NCI-H146 treated with DMSO at 0.1 percent for 48 hours (cell line): Measurements from ENCODE around the gene PCDHB1.
A peak's percentile ranks its signal among the peaks of the same experiment; 100 is the strongest.
"Not testable (repeated sequence)": the region's sequence is repeated elsewhere in the genome, so short reads cannot be mapped to it uniquely, and the experiment has no call there.

Source experiments
- DNase-seq: peaks from one replicate; lab custom pipeline; 2025; ENCODE audit not compliant: unreplicated experiment; lab: John Stamatoyannopoulos, UW

PCDHB1 gene

DNA sequence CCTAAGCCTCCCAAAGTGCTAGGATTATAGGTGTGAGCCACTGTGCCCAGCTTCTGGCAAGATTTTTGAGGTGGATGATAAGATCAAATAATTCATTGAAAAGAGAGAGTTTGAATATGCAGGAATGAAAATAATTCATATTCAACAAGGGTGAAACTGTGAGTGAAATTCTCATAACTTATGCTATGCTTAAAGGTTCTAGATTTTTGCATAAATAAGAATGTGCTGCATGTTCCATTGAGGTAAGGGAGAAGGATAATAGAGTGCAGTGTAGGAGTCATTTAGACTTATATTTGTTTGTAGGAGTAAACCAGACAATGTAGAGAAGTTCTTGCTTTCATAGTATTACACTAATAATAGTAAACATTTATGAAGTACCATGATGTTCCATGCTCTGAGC, 31.1 kb downstream of the PCDHB1 start:
- DNase-seq, result no peak

DNA sequence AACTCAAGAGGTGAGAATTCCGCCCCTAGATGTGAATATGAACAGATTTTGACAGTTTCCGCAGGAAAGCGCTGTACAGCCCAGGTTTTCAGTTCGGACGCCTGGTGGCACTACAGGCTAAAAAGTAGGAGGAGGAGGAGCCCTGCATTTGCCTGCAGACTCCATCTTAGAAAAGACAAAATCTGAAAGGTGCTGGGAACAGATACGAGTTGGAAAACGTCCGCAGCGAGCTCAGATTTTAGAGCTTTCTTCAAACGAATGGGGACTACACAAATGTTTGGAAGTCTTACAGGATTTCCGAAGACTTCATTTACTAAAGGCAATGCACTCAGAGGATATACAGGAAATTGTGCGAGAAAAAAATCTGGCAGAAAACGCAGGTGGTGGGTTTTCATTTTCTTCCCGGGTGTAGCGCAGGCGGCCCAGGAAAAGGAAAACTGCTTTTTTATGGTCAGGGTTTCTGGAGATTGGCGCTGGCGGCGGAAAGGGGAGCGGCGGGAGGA, 33.4 kb downstream of the PCDHB1 start:
- DNase-seq, result peak; percentile 49

DNA sequence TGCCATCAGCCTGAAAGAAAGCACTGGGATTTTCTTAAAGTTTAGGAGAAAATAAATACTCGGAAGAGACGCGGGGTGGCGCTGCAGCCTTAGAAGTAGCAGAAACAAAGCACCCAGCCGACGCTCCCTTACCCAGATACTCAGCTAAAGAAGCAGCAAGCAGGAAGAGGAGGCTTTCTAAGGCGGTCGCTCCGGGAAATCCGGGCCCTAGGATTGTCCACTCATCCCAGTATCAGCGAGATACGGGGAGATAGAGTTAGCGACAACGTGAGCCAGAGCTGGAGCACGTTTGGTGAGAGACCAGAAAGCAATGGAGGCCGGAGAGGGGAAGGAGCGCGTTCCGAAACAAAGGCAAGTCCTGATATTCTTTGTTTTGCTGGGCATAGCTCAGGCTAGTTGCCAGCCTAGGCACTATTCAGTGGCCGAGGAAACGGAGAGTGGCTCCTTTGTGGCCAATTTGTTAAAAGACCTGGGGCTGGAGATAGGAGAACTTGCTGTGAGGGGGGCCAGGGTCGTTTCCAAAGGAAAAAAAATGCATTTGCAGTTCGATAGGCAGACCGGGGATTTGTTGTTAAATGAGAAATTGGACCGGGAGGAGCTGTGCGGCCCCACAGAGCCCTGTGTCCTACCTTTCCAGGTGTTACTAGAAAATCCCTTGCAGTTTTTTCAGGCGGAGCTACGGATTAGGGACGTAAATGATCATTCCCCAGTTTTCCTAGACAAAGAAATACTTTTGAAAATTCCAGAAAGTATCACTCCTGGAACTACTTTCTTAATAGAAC, 43.5 kb downstream of the PCDHB1 start, which contains the start of gene PCDHB2:
PCDHB2 (plus strand) TSS at position 135 of the 782 bp plus-strand sequence; CDS start at position 311, 176 bp downstream.
- DNase-seq, result peak; percentile 75

DNA sequence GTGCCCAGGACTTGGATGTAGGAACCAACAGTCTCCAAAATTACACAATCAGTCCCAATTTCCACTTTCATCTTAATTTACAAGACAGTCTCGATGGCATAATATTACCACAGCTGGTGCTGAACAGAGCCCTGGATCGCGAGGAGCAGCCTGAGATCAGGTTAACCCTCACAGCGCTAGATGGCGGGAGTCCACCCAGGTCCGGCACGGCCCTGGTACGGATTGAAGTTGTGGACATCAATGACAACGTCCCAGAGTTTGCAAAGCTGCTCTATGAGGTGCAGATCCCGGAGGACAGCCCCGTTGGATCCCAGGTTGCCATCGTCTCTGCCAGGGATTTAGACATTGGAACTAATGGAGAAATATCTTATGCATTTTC, 44.1 kb downstream of the PCDHB1 start:
- no peak for DNase-seq

DNA sequence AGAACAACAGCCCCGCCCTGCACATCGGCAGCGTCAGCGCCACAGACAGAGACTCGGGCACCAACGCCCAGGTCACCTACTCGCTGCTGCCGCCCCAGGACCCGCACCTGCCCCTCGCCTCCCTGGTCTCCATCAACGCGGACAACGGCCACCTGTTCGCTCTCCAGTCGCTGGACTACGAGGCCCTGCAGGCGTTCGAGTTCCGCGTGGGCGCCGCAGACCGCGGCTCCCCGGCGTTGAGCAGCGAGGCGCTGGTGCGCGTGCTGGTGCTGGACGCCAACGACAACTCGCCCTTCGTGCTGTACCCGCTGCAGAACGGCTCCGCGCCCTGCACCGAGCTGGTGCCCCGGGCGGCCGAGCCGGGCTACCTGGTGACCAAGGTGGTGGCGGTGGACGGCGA, 45.0 kb downstream of the PCDHB1 start:
- DNase-seq, result not testable (repeated sequence)

DNA sequence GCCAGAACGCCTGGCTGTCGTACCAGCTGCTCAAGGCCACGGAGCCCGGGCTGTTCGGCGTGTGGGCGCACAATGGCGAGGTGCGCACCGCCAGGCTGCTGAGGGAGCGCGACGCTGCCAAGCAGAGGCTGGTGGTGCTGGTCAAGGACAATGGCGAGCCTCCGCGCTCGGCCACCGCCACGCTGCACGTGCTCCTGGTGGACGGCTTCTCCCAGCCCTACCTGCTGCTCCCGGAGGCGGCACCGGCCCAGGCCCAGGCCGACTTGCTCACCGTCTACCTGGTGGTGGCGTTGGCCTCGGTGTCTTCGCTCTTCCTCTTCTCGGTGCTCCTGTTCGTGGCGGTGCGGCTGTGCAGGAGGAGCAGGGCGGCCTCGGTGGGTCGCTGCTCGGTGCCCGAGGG, 45.4 kb downstream of the PCDHB1 start:
- DNase-seq, result not testable (repeated sequence)

DNA sequence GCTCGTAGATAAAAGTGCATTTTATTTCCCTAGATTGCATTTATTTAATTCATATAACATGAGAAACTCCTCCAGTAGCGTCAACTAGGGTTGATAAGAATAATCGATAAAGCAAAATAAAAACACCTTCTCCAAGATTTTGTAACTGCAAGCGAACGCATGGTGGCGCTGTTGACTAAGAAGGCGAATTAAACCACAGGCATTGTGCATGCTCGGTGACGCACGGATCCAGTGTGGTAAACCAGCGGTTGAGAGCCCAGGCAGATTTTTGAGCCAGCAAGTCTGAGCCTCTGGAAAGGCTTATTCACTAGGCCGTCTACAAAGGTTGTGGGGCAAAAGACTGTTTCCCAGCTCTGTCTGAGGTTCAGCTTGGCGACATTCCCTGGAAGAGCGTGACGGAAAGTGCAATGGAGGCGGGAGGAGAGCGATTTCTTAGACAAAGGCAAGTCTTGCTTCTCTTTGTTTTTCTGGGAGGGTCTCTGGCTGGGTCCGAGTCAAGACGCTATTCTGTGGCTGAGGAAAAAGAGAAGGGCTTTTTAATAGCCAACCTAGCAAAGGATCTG, 49.1 kb downstream of the PCDHB1 start, which contains the start of gene PCDHB3:
PCDHB3 (plus strand) TSS at position 231 of the 563 bp plus-strand sequence; CDS start at position 408, 177 bp downstream.
- no peak for DNase-seq

DNA sequence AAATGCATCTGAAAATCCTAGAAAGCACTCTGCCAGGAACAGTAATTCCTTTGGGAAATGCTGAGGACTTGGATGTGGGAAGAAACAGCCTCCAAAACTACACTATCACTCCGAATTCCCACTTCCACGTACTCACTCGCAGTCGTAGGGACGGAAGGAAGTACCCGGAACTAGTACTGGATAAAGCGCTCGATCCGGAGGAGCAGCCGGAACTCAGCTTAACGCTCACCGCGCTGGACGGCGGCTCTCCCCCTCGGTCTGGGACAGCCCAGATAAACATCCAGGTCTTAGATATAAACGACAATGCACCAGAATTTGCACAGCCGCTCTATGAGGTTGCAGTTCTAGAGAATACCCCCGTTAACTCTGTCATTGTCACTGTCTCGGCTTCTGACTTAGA, 49.9 kb downstream of the PCDHB1 start:
- DNase-seq, result no peak

DNA sequence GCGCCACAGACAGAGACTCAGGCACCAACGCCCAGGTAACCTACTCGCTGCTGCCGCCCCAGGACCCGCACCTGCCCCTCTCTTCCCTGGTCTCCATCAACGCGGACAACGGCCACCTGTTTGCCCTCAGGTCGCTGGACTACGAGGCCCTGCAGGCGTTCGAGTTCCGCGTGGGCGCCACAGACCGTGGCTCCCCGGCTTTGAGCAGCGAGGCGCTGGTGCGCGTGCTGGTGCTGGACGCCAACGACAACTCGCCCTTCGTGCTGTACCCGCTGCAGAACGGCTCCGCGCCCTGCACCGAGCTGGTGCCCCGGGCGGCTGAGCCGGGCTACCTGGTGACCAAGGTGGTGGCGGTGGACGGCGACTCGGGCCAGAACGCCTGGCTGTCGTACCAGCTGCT, 50.9 kb downstream of the PCDHB1 start:
- DNase-seq, result not testable (repeated sequence)

DNA sequence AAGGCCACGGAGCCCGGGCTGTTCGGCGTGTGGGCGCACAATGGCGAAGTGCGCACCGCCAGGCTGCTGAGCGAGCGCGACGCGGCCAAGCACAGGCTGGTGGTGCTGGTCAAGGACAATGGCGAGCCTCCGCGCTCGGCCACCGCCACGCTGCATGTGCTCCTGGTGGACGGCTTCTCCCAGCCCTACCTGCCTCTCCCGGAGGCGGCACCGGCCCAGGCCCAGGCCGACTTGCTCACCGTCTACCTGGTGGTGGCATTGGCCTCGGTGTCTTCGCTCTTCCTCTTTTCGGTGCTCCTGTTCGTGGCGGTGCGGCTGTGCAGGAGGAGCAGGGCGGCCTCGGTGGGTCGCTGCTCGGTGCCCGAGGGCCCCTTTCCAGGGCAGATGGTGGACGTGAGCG, 51.3 kb downstream of the PCDHB1 start:
- DNase-seq, result not testable (repeated sequence)

DNA sequence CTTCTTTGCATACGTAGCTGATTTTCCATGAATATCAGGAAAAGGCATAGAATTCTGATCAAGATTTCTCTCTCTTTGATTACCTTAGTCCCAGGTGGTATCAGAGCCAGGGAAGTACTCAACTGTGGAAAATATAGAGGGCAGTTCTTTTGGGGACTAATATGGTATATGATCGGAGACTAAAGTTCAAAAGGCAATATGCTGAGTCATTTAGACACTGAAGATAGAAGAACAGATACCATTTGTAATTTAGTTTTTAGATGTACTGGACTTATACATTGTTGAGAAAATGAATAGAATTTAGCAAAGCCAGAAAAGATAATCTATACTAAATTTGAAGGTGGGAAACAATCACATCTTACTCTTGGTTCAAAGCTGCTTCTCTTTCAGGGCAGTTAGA, 54.2 kb downstream of the PCDHB1 start:
- DNase-seq, result no peak
